ENCODE data around the gene SNRNP25.

DNA sequence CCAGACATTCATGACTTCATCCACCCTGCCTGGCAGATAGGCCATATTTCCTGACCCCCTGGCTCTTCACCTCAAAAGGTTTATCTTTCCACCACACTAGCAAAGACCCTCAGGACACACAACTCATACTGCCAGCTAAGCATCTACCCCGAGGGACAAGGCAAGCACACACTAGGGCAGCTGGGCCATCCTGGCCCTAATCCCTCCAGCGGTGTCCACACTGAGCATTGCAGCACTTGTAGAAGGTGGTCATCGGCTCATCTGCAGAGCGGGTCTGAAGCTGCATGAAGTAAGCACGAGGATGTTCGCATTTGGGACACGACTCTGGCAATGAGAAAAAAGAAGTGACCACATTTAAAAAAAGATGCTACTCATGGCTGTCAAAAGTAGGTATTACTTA, 6.4 kb upstream of the SNRNP25 start:
- TF ChIP-seq EZH2 (IDR thresholded peaks at IDR 0.05) (no peak), POLR2AphosphoS5 (IDR thresholded peaks at IDR 0.05; ENCODE audit: borderline replicate concordance, low read depth, low read length) (no peak), FOXP2 (optimal IDR thresholded peaks at IDR 0.05; ENCODE audit: control extremely low read depth, extremely low read length, insufficient read depth) (no peak)

Data from SK-N-MC (cell line).